Measurements from ENCODE around the gene ERGIC3. TPM values are rescaled to one million over a fixed set of nuclear protein-coding genes. Genes with fewer than 3 reads are reported as not detected.

Gene ERGIC3
- total and polyA plus RNA-seq, 2 of the 4 experiments (the other 2 are of a cell fraction): 434 to 438 TPM

DNA sequence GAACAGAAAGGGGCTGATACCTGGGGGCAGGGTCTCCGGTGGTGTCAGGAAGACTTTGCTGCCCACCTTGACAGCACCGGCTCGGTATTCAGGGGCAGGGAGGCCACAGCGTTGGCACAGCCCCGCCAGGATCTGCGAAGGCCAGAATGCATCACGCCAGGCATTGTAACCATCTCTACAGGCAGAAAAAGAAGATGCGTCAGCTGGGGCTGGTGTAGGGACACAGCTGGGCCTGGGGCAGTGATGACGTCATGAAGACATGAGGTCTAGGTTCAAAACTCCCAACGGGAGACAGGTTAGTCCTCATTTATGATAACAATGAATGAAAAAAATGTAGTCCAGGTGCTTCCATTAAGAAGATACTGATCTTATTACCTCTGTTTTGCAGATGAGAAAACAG lies 22.0 kb downstream of the ERGIC3 start:
- TF ChIP-seq RFX5 (IDR thresholded peaks at IDR 0.05; ENCODE audit: low read depth, low read length) (no peak), BHLHE40 (IDR thresholded peaks at IDR 0.05; ENCODE audit: low read depth, low read length) (no peak), RCOR1 (IDR thresholded peaks at IDR 0.05; ENCODE audit: insufficient replicate concordance, low read length) (no peak), NFE2L2 (IDR thresholded peaks at IDR 0.05; ENCODE audit: low read depth, low read length) (no peak), SMC3 (IDR thresholded peaks at IDR 0.05; ENCODE audit: low read depth, low read length) (no peak), CHD1 (IDR thresholded peaks at IDR 0.05; ENCODE audit: low read depth, low read length) (no peak), FOS (IDR thresholded peaks at IDR 0.05; ENCODE audit: low read depth, low read length) (no peak), MAFK (IDR thresholded peaks at IDR 0.05; ENCODE audit: low read depth, low read length) (no peak), POLR2A (IDR thresholded peaks at IDR 0.05; ENCODE audit: low read depth, low read length) (no peak), MXI1 (IDR thresholded peaks at IDR 0.05; ENCODE audit: borderline replicate concordance, low read depth, low read length) (no peak), CEBPB (IDR thresholded peaks at IDR 0.05; ENCODE audit: low read depth, low read length) (no peak), MAZ (IDR thresholded peaks at IDR 0.05; ENCODE audit: borderline replicate concordance, low read depth, low read length) (no peak)
- TF ChIP-seq, protein P1, sequence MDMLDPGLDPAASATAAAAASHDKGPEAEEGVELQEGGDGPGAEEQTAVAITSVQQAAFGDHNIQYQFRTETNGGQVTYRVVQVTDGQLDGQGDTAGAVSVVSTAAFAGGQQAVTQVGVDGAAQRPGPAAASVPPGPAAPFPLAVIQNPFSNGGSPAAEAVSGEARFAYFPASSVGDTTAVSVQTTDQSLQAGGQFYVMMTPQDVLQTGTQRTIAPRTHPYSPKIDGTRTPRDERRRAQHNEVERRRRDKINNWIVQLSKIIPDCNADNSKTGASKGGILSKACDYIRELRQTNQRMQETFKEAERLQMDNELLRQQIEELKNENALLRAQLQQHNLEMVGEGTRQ (IDR thresholded peaks at IDR 0.05; ENCODE audit: low read depth, low read length): no peak
- TF ChIP-seq, protein P2, sequence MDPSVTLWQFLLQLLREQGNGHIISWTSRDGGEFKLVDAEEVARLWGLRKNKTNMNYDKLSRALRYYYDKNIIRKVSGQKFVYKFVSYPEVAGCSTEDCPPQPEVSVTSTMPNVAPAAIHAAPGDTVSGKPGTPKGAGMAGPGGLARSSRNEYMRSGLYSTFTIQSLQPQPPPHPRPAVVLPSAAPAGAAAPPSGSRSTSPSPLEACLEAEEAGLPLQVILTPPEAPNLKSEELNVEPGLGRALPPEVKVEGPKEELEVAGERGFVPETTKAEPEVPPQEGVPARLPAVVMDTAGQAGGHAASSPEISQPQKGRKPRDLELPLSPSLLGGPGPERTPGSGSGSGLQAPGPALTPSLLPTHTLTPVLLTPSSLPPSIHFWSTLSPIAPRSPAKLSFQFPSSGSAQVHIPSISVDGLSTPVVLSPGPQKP (IDR thresholded peaks at IDR 0.05; ENCODE audit: borderline replicate concordance, low read depth, low read length): no peak
- TF ChIP-seq, protein P3, sequence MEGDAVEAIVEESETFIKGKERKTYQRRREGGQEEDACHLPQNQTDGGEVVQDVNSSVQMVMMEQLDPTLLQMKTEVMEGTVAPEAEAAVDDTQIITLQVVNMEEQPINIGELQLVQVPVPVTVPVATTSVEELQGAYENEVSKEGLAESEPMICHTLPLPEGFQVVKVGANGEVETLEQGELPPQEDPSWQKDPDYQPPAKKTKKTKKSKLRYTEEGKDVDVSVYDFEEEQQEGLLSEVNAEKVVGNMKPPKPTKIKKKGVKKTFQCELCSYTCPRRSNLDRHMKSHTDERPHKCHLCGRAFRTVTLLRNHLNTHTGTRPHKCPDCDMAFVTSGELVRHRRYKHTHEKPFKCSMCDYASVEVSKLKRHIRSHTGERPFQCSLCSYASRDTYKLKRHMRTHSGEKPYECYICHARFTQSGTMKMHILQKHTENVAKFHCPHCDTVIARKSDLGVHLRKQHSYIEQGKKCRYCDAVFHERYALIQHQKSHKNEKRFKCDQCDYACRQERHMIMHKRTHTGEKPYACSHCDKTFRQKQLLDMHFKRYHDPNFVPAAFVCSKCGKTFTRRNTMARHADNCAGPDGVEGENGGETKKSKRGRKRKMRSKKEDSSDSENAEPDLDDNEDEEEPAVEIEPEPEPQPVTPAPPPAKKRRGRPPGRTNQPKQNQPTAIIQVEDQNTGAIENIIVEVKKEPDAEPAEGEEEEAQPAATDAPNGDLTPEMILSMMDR (conservative IDR thresholded peaks at IDR 0.05; ENCODE audit: low read depth, low read length): no peak
- ChIA-PET POLR2A (ENCODE audit: unreplicated experiment) (interaction anchor here (0.6 kb wide), 1 partner anchor 32 kb away, joined by 3 read pairs; no protein-coding TSS in a partner anchor), CTCF (no interaction called here)
- Histone ChIP-seq H3K4me1 (ENCODE audit: control insufficient read depth, insufficient read depth, low read length) (peaks cover 2% of the 10 kb centered on the region), H4K91ac (ENCODE audit: insufficient read depth, low read depth, low read length) (no peak overlapping the region), H2BK120ac (ENCODE audit: low read depth, low read length) (no peak overlapping the region), H3K27ac (ENCODE audit: insufficient read depth, low read length) (no peak overlapping the region), H3K36me3 (ENCODE audit: control insufficient read depth, insufficient read depth, low read length) (peaks cover 3% of the 10 kb centered on the region; the same call in 1 of the 2 replicates), H3K27me3 (ENCODE audit: control insufficient read depth, insufficient read depth, low read length) (no peaks in the 10 kb centered on the region), H3K9me3 (ENCODE audit: control insufficient read depth, insufficient read depth, low read length) (no peaks in the 10 kb centered on the region), H2AK5ac (ENCODE audit: low read depth, low read length) (no peak overlapping the region), H4K8ac (ENCODE audit: low read depth in 2 of 2, low read length in 2 of 2) (no peak overlapping the region), H3K4ac (ENCODE audit: low read depth, low read length) (no peak overlapping the region), H3K14ac (replicated peaks; ENCODE audit: low read depth, low read length) (no peak overlapping the region), H2BK20ac (ENCODE audit: low read depth, low read length) (no peak overlapping the region), H3K9me1 (ENCODE audit: insufficient read depth, low read length) (no peaks in the 10 kb centered on the region), H2AK9ac (replicated peaks; ENCODE audit: low read depth, low read length, poor library complexity) (no peak overlapping the region), H4K20me1 (ENCODE audit: insufficient read depth, low read length) (no peaks in the 10 kb centered on the region), H3K4me3 (ENCODE audit: insufficient read depth, low read depth, low read length) (no peak overlapping the region), H2AFZ (replicated peaks; ENCODE audit: low read length, poor library complexity) (no peak overlapping the region), H3K56ac (ENCODE audit: extremely low read depth, insufficient read depth, low read length) (no peak overlapping the region), H3K9ac (ENCODE audit: low read depth, low read length) (no peak overlapping the region), H2BK15ac (ENCODE audit: low read depth, low read length) (no peak overlapping the region), H3K23ac (ENCODE audit: low read depth, low read length) (no peak overlapping the region), H2BK5ac (ENCODE audit: low read depth, low read length, poor library complexity, severe bottlenecking) (no peak overlapping the region), H3K18ac (ENCODE audit: low read depth, low read length) (no peak overlapping the region), H4K5ac (ENCODE audit: low read depth, low read length) (no peak overlapping the region), H3K4me2 (ENCODE audit: low read depth, low read length) (no peak overlapping the region), H3K79me1 (ENCODE audit: low read depth in 1 of 2, low read length in 2 of 2) (no peaks in the 10 kb centered on the region)
- no peak for DNase-seq
- intact Hi-C loops (cut with micrococcal nuclease) (loop anchor here (10.0 kb wide), 1 partner anchor 101 kb away; the partner anchor contains the start of genes CPNE1 and RBM12), dilution Hi-C loops (cut with HindIII; ENCODE audit: low sequenced_read_pairs, unreplicated experiment) (no loop called here), in situ Hi-C loops (cut with MboI; ENCODE audit: low sequenced_read_pairs) (no loop called here)
- no TSS peak for BruUV-seq (replicated peaks)
- no peak for ATAC-seq (ENCODE audit: low read depth)
- 92% methylated on average over 9 of the region's 10 CpGs; no CpG with 5 or more reads in 1 of the 2 experiments for WGBS, 2 experiments (ENCODE audit: extremely low coverage in 2 of 2, insufficient read length in 1 of 2)

All from IMR-90 (cell line).